GM18858 (cell line): ENCODE measurements around the gene ZNF581.

ENCODE experiments used
- ATAC-seq: cut with Tn5 transposase; IDR thresholded peaks from one replicate; pipeline ENCODE4 v1.9.1; 2021; ENCODE audit not compliant: unreplicated experiment

The ZNF581 gene

DNA sequence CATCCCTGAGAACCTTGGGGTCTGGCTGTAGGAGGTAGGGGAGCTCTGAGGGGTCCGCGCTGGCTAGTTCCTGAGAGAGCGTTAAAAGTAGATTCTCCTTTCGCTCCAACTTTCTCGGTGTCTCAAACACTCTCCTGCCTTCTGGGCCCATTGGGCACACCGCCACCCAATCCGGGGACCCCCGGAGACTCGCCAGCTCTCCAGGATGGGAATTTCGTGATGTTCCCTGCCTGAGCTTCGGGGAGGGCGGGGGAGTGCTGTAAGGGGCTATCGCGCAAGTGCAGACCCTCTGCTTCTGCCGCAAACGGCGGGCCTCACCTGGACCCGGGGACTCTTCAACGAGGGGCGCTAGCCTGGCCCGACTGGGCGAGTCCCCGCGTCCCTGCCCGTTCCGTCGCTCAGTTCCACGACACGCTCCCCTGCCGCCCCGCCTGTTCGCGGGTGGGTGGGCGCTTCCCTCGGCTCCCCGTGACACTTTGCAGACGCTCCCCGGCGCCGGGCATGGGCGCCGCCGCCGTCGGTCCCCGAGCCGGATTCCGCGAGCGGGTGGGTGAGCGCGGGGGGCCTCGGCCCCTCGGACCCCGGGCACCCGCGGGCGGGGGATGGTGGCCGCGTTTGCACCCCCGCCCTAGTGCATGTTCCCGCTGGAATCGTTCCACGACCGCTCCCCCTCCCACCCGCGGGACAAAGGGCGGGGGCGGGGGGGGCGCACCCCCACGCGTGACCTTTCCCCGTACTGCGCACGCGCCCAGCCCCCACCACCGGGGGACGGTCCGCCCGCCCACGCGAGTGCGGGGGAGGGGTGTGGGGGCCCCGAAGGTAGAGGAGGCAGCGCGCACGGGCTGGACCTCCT is 4.5 kb downstream of the ZNF581 start, which contains the start of gene CCDC106:
Gene CCDC106, plus strand, starts transcription at position 481 of the 853 bp plus-strand sequence. CDS start 835 bp downstream, outside the sequence.
- no peak for ATAC-seq

DNA sequence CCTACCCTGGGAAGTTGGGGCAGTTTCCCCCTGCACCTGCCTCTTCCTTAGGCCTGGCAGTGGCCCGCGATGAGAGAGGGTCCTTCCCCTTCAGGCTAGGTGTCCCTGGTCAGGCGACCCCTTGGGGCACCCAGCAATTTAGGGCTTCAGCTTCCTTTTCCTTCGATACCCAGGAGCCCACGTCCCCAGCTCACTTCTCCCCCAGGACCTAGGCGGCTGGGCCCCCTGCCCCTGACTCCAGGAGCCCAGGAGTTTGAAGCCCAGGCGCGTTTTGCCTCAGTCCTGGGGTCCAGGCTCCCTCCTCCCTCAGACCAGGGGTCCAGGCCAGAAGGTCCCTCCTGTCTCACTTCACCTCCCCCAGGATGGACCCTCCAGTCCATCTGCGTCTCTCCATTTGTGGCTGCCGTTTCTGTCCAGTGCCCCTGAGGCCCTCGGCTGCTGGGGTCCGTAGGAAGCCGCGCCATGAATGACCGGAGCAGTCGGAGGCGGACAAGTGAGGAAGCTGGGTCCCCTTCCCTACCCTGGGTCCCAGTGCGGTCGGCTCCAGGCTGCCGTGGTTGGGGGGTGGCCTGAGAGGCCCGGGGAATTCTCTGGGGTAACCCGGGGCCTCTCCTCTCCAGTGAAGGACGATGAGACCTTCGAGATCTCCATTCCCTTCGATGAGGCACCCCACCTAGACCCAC is 5.3 kb downstream of the ZNF581 start:
- ATAC-seq = no peak

DNA sequence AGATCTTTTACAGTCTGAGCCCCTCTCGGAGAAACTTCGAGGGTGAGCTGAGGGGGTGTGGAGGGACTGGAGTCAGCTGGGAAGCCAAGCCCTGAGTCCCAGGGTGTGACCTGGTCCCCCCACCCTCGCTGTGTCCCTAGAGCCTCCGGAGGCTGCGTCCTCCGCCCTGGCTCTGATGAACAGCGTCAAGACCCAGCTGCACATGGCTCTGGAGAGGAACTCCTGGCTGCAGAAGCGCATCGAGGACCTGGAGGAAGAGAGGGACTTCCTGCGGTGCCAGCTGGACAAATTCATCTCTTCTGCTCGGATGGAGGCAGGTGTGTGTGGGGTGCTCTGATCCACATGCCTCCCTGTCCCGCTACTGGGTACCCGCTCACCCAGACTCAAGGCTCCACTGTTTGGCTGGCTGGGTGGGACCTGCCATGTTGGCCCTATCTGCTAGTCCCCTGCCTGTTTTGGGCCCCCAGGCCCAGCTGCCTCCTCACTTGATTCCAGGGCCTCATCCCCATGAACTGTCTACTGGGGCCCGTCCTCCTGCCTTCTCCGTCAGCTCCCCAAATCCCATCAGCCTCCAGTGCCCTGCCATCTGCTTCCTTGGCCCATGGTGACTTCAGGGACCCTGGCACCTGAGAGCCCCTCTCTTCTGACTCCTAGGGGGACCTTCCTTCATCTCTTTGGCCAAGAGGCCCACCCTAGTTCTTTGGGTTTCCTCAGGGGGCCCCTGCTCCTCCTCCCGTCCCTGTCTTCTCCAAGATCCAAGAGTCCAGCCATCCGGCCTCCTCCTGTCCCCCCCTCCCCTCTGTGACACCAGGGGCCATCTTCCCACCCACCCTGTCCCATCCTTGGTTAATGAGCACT is 6.0 kb downstream of the ZNF581 start:
- ATAC-seq = no peak

DNA sequence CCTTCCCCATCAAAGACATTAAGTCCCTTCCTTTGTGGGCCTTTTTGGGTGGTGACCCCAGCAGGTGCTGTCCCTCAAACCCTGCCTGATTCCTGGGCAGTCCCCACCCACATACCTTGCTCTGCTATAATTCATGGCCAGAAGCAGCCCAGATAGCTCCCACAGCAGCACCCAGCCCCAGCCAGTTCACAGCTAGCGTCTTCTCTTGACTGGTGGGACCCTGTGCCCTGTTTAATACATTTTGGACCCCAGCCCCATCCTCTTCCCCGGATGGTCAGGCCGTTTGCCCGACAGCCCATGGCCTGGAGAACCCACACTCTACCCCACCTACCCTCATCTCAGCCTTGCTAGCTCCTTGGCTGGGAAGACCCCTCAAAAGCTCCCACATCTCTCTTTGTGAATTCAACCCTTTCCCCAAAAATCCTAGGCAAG is 6.7 kb downstream of the ZNF581 start:
- ATAC-seq = no peak

DNA sequence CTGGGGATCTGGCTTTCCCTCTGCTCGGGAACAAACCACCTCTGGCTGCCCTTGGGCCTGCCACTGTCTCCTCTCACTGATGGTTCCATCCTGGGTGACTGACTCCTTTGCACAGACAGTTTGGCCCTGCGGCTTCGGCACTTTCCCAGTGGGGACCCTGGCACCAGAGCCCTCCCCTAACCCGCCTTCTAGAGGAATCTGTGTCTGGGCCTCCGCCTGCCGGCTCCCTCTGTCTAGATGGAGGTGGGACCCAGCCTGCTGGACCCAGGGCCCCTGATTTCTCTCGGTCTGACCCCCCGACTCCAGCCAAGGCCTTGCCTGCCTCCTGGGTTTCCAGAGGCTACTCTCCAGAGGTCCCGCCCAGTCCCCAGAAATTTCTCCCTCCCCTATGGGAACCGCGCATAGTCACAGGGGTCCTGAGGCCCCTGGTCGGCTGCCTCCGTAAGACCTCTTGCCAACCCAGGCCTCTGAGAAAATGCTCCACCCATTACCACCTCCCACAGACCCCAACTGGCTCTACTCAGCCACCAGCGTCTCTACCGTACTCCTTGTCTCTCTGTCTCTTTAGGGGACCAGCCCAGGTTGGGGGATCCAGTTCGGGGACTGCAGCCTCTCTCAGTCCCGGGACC is 7.3 kb downstream of the ZNF581 start:
- no peak for ATAC-seq

DNA sequence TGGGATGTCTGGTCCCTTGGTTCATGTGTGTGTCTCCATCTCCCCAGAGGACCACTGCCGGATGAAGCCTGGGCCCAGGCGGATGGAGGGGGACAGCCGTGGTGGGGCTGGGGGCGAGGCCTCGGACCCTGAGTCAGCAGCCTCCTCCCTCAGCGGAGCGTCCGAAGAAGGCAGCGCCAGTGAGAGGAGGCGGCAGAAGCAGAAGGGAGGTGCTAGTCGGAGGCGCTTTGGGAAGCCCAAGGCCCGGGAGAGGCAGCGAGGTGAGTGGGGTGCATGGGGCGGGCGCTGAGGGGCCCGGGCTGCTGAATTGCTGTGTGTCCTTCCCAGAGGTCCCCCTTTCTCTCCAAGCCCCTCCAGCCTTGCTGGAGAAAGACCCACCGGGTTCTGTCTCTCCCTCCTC is 7.8 kb downstream of the ZNF581 start:
- no peak for ATAC-seq

DNA sequence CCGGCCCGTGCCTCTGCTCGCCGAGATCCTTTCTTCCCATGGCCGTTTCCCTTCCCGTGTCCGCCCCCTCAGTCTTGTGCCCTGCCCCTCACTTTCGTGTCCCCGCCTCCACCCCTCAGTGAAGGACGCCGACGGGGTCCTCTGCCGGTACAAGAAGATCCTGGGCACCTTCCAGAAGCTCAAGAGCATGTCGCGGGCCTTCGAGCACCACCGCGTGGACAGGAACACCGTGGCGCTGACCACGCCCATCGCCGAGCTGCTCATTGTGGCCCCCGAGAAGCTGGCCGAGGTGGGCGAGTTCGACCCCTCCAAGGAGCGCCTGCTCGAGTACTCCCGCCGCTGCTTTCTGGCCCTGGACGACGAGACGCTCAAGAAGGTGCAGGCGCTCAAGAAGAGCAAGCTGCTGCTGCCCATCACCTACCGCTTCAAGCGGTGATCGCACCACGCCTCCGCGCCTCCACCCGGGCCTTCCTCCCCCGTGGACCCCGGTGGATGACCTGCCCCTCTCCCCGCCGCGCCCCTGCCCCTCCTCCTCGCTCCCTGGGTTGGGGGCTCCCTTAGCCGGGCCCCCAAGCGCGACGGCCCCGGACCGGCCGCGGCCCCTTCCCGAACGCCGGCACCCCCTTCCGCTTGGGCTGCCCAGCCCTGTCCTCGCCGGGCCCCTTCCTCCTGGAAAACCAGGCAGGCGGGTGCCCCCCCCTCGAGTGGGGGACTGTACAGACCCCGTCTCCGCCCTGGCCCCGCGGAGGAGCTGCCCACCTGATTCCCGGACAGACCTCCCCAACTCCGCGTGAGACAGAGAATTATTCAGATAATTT is 9.1 kb downstream of the ZNF581 start:
- no peak for ATAC-seq

DNA sequence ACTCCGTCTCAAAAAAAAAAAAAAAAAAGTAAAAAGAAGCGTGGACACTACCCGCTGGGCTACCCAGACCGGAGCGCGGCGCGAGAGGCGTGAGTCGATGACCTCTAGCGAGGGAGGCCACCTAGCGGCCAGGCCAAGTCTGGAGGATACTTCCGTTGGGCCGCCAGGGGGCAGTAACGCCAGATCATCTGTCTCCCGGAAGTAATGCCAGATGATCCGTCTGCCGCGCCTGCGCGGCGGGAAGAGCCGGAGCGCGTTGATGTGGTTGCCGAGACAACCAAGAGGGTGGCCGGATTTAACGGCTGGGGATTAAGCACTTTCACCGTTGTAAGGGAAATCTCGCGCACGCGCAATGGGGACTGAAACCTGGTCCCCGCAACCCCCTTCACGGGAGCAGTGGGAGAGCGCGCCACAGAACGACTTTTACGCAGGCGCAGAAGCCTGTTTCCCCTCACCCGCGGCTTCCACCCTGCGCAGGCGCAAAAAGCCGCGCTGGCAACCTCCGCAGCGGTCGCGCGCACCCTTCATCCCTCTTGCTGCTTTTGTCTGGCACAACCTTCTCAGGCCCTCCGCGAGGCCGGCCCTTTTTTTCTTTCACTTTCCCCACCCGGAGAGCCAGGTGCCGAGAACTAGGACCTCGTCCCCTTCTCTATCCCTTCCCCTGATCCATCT is 10.3 kb downstream of the ZNF581 start:
- peak; percentile 34 for ATAC-seq

DNA sequence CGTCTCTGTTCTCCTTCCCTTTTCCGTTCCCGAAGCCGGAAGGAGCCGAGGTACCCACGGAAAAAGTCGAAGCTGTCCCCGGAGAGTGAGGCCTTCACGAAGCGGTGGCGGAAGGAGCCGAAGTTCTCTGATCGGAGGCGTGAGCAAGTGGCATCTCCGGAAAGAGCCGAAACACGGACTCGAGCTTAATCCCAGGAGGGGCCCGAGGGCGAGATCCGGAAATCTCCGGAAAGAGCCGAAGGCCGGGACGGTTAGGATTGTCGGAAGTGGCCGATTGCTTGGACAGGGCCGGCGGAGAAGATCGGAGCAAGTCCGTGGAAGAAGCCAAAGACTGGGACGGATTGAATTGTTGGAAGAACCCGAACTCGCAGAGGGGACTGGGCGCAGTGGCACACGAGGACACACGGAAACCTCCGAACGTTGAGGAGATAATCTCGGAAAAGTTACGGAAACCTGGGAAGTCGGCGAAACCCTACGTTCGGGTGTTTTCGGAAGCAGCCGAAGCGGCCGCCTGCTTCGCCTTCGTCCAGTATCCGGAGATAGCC is 10.9 kb downstream of the ZNF581 start:
- peak; percentile 35 for ATAC-seq

DNA sequence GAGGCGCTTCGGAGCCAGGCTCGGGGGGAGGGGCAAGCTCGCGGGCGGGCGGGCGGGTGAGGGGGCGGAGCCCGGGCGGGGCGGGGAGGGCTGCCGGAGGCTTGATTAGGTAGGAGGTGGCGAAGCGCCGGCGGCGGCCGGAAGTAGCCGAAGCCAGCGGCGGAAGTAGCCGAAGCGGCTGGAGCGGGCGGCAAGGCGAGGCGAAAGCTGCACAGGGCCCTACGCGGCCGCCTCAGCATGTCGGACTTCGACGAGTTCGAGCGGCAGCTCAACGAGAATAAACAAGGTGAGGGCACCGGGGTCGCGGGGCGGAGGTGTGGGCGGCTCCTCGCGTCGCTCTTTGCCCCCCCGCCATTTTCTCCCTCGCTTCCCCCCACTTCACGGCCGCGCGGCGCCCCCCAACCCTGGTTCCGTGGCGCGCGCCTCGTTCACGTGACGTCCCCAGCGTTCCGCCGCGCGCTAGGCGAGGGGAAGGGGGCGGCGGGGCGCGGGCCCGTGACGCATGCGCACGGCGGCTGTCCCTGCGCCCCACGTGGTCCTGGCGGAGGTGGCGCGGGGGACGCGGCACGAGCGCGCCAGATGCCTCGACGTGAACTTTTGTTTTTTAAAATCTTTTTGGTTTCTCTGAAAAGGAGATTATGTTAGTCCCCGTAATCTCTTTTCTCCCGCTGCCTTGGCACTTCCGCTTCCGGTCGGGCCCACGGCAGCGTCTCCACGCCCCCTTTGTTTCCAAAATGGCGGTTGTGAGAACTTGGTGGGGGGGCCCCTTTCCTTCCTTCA is 11.6 kb downstream of the ZNF581 start, which contains the start of gene U2AF2:
Gene U2AF2, plus strand, starts transcription at position 168 of the 780 bp plus-strand sequence. Its CDS starts 70 bp downstream, at position 238.
- ATAC-seq = peak; percentile 25

DNA sequence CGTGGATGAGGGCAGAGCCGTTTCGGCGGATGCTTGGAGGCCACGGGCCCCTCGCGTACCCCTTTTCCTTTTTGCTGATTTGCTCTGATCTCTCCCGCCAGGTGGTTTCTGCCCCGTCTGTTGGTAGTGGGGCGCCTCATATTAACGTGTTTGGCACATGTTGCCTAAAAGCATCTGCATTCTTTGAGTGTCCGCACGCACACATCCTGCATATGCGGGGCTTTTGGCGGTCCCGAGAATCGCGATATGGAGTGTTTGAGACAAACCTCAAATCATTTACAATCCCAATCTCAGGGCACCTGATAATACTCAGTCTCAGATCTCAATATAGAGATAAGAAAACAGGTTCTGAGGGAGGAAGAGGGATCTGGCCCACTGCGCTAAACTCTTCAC is 12.2 kb downstream of the ZNF581 start:
- no peak for ATAC-seq

DNA sequence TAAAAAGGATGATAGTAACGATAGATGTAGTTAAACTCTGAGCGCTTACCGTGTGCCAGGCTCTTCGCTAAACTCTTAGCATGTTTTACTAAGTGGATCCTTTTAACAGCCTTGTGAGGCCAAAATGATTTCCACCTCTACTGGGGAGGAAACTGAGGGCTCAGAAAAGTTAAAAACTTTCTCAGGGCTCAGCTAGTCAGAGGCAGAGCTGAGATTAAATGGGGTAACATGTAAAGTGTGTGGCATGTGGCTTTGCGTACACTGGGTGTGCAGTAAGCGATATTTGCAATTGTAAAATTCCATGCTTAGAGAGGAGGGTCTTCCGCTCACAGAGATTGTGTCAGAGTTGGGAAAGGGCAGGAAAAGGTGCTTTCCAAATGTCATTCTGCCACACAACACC is 13.1 kb downstream of the ZNF581 start:
- ATAC-seq = no peak

DNA sequence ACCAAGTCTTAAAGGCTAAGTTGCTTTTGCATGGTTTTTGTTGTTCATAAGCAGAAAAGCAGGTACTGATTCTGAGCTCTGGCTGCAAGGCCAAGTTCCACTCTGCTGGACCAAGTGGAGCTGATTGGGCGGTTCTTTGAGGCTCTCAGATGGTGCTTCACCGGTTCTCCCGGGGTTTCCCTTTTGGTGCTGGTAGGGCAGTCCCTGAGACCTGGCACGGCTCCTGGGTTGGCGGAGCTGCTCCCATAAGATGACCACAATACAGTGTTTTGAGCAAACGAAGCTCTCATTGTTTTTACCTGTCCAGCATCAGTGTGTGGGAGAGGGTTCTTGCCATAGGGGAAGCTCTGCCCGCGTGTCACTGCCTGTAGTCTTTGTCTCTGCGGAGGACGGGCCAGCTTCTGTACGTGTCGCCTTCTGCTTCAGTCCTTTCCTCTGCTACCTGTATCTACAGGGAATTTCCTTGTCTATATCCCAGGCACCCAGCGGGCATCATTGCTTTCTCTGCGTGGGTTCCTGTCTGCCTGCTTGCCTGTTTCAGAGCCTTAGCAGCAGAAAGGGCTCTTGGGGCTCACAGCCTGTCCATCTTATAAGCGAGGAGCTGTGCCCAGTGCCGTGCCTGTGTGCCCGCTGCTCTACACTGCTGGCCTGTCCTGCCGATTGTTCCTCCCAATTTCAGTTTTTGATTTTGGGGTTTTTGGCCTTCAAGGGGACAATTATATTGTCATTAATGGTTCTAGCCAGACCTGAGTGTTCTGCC is 13.7 kb downstream of the ZNF581 start:
- no peak for ATAC-seq

DNA sequence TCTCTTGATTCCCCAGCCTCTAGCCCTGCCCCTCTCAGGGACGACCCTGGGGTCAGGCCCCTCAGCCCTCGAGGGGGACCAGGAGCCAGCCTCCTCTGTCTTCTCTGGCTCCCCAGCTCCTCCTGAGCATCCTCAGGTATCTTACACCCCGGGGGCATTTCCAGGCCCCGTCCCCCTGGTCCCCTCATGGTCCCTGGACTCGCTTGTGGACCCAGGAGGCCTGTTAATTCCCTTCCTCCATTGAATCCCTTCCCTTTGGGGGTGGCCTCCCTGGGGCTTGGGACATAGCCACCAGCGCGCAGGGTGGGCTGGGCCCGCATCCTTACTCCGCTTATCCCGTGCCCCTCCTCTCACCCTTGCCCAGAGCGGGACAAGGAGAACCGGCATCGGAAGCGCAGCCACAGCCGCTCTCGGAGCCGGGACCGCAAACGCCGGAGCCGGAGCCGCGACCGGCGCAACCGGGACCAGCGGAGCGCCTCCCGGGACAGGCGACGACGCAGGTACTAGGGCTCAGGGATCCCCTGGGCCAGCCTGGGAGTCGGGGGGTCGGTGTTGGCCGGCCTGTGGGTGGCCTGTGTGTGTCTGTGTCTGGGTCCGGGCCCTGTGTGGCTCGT is 15.5 kb downstream of the ZNF581 start:
- no peak for ATAC-seq

DNA sequence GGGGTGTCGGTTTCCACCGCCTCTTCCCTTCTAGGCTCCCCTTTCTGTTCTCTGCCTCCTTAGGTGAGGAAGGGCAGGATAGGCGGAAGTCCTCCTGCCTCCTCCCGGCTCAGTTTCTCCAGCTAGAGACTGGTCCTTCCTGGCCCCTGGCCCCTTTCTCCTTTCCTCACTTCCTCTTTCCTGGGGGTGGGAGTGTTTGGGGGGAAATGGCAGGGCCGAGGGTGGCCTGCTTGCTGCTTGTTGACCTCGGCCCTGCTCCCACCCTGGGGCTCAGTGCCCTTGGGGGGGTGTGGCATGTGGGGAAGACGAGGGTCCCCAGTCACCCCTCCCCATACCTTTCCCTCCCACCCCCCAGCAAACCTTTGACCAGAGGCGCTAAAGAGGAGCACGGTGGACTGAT is 16.4 kb downstream of the ZNF581 start:
- ATAC-seq = no peak

DNA sequence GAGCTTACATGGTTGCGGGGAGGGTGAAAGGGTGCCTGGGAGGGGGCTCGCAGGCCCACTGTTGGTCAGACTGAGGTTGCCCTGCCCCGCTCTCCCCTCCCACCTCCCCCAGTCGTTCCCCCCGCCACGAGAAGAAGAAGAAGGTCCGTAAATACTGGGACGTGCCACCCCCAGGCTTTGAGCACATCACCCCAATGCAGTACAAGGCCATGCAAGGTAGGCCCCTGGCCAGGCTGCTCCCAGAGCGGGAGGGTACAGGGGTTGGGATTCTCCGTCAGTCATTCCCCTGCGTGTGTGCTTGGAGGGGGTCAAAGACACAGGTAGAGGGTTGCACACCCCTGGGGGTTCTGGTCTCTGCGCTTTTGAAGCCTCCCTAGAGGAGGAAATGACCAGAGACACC is 17.0 kb downstream of the ZNF581 start:
- ATAC-seq = no peak

DNA sequence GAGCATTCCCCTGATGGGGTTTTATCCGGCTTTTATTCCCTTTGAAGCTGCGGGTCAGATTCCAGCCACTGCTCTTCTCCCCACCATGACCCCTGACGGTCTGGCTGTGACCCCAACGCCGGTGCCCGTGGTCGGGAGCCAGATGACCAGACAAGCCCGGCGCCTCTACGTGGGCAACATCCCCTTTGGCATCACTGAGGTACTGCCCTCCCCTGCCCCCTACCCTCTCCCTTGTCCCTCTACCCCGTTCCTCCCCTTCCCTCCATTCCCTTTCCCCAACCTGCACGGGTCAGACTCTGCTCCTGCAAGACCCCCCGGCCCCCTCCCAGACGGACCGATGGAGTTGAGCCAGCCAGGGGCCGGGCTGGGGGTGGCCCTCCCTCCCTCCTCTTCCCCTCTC is 17.5 kb downstream of the ZNF581 start:
- ATAC-seq = no peak
